ENCODE results near the gene ZNF415.

The ZNF415 gene

DNA sequence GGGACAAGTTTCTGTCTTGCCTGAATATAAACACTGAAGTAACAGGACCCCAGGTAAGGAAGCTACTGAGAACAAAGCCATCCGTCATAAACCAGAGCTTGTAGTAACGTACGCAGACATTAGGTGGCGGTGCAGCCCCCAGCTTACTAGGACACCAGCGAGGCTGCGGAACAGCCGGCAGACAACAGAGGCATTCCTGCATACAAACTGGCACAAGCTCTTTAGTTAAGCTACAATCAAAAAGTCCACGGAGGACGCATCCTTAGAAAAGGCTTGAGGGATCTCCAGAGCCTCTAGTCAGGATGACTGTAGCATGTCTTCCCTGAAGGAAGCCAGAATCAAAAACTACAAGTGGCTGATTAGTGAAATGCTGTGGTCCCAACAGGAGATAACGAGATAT, 55.7 kb downstream of the ZNF415 start:
- DNase-seq (ENCODE audit: low read depth in 1 of 2, low spot score in 1 of 2), result no peak
- Histone ChIP-seq H3K4me3 (replicated peaks; ENCODE audit: insufficient read depth, low read length) (no peak overlapping the region), H3K27me3 (ENCODE audit: insufficient read depth, poor library complexity, severe bottlenecking) (no peaks in the 10 kb centered on the region), H3K27ac (replicated peaks) (no peak overlapping the region)
- TF ChIP-seq POLR2AphosphoS5 (IDR thresholded peaks at IDR 0.05; ENCODE audit: low read depth), result no peak
- no peak for TF ChIP-seq GABPA (IDR thresholded peaks at IDR 0.05; ENCODE audit: low read depth)
- TF ChIP-seq, protein P1, sequence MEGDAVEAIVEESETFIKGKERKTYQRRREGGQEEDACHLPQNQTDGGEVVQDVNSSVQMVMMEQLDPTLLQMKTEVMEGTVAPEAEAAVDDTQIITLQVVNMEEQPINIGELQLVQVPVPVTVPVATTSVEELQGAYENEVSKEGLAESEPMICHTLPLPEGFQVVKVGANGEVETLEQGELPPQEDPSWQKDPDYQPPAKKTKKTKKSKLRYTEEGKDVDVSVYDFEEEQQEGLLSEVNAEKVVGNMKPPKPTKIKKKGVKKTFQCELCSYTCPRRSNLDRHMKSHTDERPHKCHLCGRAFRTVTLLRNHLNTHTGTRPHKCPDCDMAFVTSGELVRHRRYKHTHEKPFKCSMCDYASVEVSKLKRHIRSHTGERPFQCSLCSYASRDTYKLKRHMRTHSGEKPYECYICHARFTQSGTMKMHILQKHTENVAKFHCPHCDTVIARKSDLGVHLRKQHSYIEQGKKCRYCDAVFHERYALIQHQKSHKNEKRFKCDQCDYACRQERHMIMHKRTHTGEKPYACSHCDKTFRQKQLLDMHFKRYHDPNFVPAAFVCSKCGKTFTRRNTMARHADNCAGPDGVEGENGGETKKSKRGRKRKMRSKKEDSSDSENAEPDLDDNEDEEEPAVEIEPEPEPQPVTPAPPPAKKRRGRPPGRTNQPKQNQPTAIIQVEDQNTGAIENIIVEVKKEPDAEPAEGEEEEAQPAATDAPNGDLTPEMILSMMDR (IDR thresholded peaks at IDR 0.05; ENCODE audit: insufficient read depth, low read length), result no peak
- no peak for TF ChIP-seq SPI1 (IDR thresholded peaks at IDR 0.05; ENCODE audit: borderline replicate concordance, low read depth)
- TF ChIP-seq, protein P2, sequence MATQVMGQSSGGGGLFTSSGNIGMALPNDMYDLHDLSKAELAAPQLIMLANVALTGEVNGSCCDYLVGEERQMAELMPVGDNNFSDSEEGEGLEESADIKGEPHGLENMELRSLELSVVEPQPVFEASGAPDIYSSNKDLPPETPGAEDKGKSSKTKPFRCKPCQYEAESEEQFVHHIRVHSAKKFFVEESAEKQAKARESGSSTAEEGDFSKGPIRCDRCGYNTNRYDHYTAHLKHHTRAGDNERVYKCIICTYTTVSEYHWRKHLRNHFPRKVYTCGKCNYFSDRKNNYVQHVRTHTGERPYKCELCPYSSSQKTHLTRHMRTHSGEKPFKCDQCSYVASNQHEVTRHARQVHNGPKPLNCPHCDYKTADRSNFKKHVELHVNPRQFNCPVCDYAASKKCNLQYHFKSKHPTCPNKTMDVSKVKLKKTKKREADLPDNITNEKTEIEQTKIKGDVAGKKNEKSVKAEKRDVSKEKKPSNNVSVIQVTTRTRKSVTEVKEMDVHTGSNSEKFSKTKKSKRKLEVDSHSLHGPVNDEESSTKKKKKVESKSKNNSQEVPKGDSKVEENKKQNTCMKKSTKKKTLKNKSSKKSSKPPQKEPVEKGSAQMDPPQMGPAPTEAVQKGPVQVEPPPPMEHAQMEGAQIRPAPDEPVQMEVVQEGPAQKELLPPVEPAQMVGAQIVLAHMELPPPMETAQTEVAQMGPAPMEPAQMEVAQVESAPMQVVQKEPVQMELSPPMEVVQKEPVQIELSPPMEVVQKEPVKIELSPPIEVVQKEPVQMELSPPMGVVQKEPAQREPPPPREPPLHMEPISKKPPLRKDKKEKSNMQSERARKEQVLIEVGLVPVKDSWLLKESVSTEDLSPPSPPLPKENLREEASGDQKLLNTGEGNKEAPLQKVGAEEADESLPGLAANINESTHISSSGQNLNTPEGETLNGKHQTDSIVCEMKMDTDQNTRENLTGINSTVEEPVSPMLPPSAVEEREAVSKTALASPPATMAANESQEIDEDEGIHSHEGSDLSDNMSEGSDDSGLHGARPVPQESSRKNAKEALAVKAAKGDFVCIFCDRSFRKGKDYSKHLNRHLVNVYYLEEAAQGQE (IDR thresholded peaks at IDR 0.05; ENCODE audit: insufficient replicate concordance, low read depth), result no peak

DNA sequence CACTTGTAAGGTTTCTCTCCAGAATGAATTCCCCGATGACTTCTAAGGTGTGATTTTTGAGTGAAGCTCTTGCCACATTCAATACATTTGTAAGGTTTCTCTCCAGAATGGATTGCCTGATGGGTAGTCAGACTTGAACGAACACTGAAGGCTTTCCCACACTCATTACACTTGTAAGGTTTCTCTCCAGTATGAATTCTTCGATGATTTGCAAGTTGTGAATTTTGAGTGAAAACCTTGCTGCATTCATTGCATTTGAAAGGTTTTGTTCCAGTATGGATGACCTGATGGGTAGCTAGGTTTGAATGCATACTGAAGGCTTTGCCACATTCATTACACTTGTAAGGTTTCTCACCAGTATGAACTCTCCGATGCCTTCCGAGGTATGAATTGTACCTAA, 63.9 kb downstream of the ZNF415 start:
- H3K27me3 ChIP-seq (ENCODE audit: insufficient read depth, poor library complexity, severe bottlenecking), result no peaks in the 10 kb centered on the region
- no peak overlapping the region for H3K27ac ChIP-seq (replicated peaks)
- TF ChIP-seq, protein P1 (IDR thresholded peaks at IDR 0.05; ENCODE audit: insufficient read depth, low read length), result no peak
- TF ChIP-seq, protein P2 (IDR thresholded peaks at IDR 0.05; ENCODE audit: insufficient replicate concordance, low read depth), result no peak
- TF ChIP-seq GABPA (IDR thresholded peaks at IDR 0.05; ENCODE audit: low read depth) (no peak), POLR2AphosphoS5 (IDR thresholded peaks at IDR 0.05; ENCODE audit: low read depth) (no peak), SPI1 (IDR thresholded peaks at IDR 0.05; ENCODE audit: borderline replicate concordance, low read depth) (no peak)
- H3K4me3 ChIP-seq (replicated peaks; ENCODE audit: insufficient read depth, low read length), result no peak overlapping the region
- DNase-seq (ENCODE audit: low read depth in 1 of 2, low spot score in 1 of 2), result no peak

DNA sequence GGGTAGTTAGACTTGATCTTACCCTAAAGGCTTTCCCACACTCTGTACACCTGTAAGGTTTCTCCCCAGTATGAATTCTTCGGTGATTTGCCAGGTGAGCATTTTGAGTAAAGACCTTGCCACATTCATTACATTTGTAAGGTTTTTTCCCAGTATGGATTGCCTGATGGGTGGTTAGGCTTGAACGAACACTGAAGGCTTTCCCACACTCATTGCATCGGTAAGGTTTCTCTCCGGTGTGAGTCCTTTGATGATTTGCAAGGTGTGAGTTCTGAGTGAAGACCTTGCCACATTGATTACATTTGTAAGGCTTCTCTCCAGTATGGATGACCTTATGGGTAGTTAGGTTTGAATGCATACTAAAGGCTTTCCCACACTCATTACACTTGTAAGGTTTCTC, 64.5 kb downstream of the ZNF415 start:
- Histone ChIP-seq H3K27ac (replicated peaks) (no peak overlapping the region), H3K27me3 (ENCODE audit: insufficient read depth, poor library complexity, severe bottlenecking) (no peaks in the 10 kb centered on the region), H3K4me3 (replicated peaks; ENCODE audit: insufficient read depth, low read length) (no peak overlapping the region)
- TF ChIP-seq, protein P2 (IDR thresholded peaks at IDR 0.05; ENCODE audit: insufficient replicate concordance, low read depth), result no peak
- TF ChIP-seq SPI1 (IDR thresholded peaks at IDR 0.05; ENCODE audit: borderline replicate concordance, low read depth), result no peak
- no peak for TF ChIP-seq POLR2AphosphoS5 (IDR thresholded peaks at IDR 0.05; ENCODE audit: low read depth)
- TF ChIP-seq, protein P1 (IDR thresholded peaks at IDR 0.05; ENCODE audit: insufficient read depth, low read length), result no peak
- no peak for TF ChIP-seq GABPA (IDR thresholded peaks at IDR 0.05; ENCODE audit: low read depth)
- no peak for DNase-seq (ENCODE audit: low read depth in 1 of 2, low spot score in 1 of 2)
